Calu3 (cell line): ENCODE data around the gene TEDDM1. TPM values are rescaled to one million over a fixed set of nuclear protein-coding genes. Genes with fewer than 3 reads are reported as not detected.

Experiments
- BruUV-seq: library from RNA; stranded (reverse); fragments of 400-500 nt; replicated peaks from 2 replicates; lab custom pipeline; 2021; lab: Mats Ljungman, UMichigan
- CTCF ChIA-PET: fragments of 300-600 bp; sonication (Branson Sonifier 250); formaldehyde crosslinking; loops from one replicate; lab custom pipeline; 2022; ENCODE audit warnings: antibody characterized with exemption; lab: Charles Lee
- DNase-seq: peaks from one replicate; pipeline ENCODE4 v3.0.0; 2022
- H3K27ac Mint-ChIP-seq: one replicate; pipeline ENCODE4 v1.8.0; 2022; ENCODE audit warnings: mixed read lengths; ENCODE audit not compliant: unreplicated experiment
- H3K27me3 Mint-ChIP-seq: one replicate; pipeline ENCODE4 v1.8.0; 2022; ENCODE audit warnings: mixed read lengths; ENCODE audit not compliant: unreplicated experiment
- H3K36me3 Mint-ChIP-seq: one replicate; pipeline ENCODE4 v1.8.0; 2022; ENCODE audit warnings: mild to moderate bottlenecking, moderate library complexity, mixed read lengths; ENCODE audit not compliant: insufficient read depth, unreplicated experiment
- H3K4me1 Mint-ChIP-seq: one replicate; pipeline ENCODE4 v1.8.0; 2022; ENCODE audit warnings: mild to moderate bottlenecking, low read depth, mixed read lengths; ENCODE audit not compliant: unreplicated experiment
- H3K4me3 Mint-ChIP-seq: one replicate; pipeline ENCODE4 v1.8.0; 2022; ENCODE audit warnings: mild to moderate bottlenecking, low read depth, moderate library complexity, mixed read lengths; ENCODE audit not compliant: unreplicated experiment
- H3K9me3 Mint-ChIP-seq: one replicate; pipeline ENCODE4 v1.8.0; 2022; ENCODE audit warnings: low read depth, mixed read lengths; ENCODE audit not compliant: unreplicated experiment
- intact Hi-C: fragments of 100-400 bp; cut with micrococcal nuclease; formaldehyde crosslinking; loops from one replicate; pipeline ENCODE4 v1.10.0; 2022; ENCODE audit not compliant: unreplicated experiment
- total RNA-seq: library from RNA; stranded (reverse); gene quantifications from 2 replicates; pipeline ENCODE4 v1.2.3, GENCODE V29; 2022
- TF ChIP-seq, protein P1 (sequence below): fragments of 200-600 bp; IDR thresholded peaks from one replicate; pipeline ENCODE4 v1.8.0; 2022; ENCODE audit warnings: antibody characterized with exemption; ENCODE audit not compliant: unreplicated experiment

The TEDDM1 gene
- total RNA-seq, 1 experiment from 2014 or later, result not detected

DNA sequence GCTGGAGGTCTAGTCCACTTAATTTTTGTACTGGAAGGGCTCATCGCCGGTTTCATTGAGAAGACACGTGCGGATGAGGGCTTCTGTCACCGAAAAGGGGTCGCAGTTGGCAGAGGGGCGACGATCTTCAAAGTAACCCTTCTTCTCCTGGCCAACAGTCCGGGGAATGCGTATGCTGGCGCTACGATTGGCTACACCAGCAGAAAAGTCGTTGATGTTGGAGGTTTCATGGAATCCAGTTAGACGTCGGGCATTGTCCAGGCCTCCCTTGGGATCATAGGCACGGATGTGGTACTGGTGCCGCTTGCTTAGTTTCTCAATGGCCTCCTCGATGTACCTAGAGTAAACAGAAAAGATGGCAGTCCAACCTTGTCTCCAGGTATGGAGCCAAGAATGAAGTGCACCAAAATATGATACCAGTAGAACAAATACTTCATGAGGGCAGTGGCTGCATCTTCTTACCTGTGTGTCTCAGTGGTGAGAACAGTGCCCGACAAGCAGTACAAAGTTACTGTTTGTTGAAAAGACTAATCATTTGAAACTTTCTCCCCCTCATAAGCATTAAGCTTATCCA lies 16.0 kb downstream of the TEDDM1 start:
- CTCF ChIA-PET, result no interaction called here
- H3K36me3 Mint-ChIP-seq, result peaks cover 30% of the 10 kb centered on the region
- DNase-seq, result no peak
- no TSS peak for BruUV-seq
- peaks cover 9% of the 10 kb centered on the region for H3K4me1 Mint-ChIP-seq
- no peaks in the 10 kb centered on the region for H3K27me3 Mint-ChIP-seq
- no peak overlapping the region for H3K27ac Mint-ChIP-seq
- H3K9me3 Mint-ChIP-seq, result no peaks in the 10 kb centered on the region
- intact Hi-C loops, result no loop called here
- H3K4me3 Mint-ChIP-seq, result no peak overlapping the region
- TF ChIP-seq, protein P1, sequence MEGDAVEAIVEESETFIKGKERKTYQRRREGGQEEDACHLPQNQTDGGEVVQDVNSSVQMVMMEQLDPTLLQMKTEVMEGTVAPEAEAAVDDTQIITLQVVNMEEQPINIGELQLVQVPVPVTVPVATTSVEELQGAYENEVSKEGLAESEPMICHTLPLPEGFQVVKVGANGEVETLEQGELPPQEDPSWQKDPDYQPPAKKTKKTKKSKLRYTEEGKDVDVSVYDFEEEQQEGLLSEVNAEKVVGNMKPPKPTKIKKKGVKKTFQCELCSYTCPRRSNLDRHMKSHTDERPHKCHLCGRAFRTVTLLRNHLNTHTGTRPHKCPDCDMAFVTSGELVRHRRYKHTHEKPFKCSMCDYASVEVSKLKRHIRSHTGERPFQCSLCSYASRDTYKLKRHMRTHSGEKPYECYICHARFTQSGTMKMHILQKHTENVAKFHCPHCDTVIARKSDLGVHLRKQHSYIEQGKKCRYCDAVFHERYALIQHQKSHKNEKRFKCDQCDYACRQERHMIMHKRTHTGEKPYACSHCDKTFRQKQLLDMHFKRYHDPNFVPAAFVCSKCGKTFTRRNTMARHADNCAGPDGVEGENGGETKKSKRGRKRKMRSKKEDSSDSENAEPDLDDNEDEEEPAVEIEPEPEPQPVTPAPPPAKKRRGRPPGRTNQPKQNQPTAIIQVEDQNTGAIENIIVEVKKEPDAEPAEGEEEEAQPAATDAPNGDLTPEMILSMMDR, result no peak

DNA sequence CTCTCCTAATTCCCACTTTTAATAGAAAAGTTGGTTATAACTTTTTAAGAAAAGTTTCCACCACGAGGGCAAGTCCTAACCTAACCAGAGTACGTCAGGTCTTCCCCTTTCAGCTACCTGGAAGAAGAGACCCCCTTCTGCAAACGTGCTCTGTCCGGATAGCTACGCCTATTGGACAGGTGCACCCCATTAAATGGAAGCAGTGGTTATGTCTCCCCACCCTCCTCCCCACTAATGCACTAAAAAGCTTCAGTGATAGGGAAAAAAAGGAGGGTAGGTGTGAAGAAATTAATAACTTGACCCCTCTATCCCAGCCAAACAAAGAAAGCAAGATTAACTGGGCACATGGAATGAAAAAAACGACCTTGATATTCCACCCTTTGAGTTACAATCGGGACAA lies 16.5 kb downstream of the TEDDM1 start:
- Mint-ChIP-seq H3K4me1 (peaks cover 3% of the 10 kb centered on the region), H3K4me3 (no peak overlapping the region), H3K36me3 (peaks cover 28% of the 10 kb centered on the region), H3K27me3 (no peaks in the 10 kb centered on the region), H3K9me3 (no peaks in the 10 kb centered on the region), H3K27ac (no peak overlapping the region)
- CTCF ChIA-PET, result no interaction called here
- no TSS peak for BruUV-seq
- no peak for DNase-seq
- intact Hi-C loops, result no loop called here
- TF ChIP-seq, protein P1, result no peak

DNA sequence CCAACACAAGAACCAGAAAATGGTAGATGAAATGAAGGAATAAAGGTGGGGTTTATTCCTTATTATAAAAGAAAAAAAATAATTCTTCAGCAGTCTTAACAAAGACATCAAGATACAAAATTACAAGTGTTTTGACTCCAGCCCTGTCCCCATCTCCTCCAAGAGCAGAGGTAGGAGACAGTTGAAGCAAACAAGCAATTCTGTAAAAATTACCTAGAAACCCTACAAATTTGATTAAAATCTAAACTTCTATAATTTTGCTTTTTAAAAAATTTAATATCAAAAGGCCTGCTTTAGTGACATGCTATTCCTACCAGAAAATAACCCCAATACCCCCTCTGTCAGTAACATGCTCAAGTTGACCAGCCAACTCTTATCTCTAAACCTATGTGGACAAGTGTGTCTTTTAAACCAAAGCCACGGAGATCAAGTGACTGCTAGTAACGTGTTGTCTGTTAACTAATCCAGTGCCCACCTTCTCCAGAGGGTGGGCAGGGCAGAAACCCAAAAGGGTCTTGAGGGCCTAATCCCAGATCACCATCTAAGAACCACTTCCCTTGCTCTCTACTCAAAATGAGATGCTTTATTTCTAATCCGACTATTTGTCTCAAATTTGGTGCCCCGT lies 17.3 kb downstream of the TEDDM1 start:
- H3K27ac Mint-ChIP-seq, result no peak overlapping the region
- H3K9me3 Mint-ChIP-seq, result no peaks in the 10 kb centered on the region
- peaks cover 24% of the 10 kb centered on the region for H3K36me3 Mint-ChIP-seq
- intact Hi-C loops, result no loop called here
- DNase-seq, result no peak
- H3K4me3 Mint-ChIP-seq, result no peak overlapping the region
- TF ChIP-seq, protein P1, result no peak
- CTCF ChIA-PET, result no interaction called here
- H3K27me3 Mint-ChIP-seq, result no peaks in the 10 kb centered on the region
- no peaks in the 10 kb centered on the region for H3K4me1 Mint-ChIP-seq
- TSS peak; percentile 9 for BruUV-seq

DNA sequence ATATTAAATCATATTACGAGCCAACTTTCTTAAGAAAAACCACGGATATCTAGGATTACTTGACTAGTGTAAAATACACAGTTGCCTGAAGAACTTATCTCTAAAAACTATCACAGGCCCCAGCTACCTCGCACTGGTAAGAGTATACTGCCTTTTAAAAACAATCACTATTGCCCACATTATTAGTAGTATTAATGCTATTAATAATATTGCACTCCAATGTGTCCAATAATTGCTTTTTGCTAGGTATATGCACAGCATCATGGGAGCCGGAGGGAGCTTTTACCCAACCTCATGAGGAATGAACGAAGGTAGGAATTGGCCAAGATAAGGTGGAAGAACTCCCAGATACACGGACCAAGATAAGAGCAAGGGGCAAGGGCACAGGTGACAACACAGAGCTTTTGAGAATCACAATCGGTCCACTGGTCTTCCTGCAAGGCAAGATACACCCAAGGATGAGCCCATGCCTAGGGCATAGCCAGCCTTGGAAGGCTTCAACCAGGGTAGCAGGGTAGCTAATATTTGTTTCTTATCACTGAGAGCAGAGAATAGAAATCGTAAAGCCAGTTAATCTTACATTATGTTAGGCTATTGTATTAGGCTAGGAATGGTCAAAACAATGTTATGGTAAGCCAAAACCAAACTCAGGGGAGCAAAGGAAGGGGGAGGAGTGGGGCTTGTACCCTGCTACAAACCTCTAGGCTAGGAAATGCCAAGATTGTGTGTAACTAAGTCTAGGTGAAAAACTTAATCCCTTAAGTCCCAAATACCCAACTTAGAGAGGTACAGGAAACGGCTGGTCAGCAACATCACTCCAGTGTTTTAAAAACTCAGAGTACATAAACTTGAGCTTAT lies 18.3 kb downstream of the TEDDM1 start:
- peaks cover 15% of the 10 kb centered on the region for H3K36me3 Mint-ChIP-seq
- H3K4me1 Mint-ChIP-seq, result no peaks in the 10 kb centered on the region
- H3K27ac Mint-ChIP-seq, result no peak overlapping the region
- no peak overlapping the region for H3K4me3 Mint-ChIP-seq
- H3K27me3 Mint-ChIP-seq, result no peaks in the 10 kb centered on the region
- BruUV-seq, result no TSS peak
- no peak for DNase-seq
- TF ChIP-seq, protein P1, result no peak
- no peaks in the 10 kb centered on the region for H3K9me3 Mint-ChIP-seq
- CTCF ChIA-PET, result no interaction called here
- intact Hi-C loops, result no loop called here
